CD4-positive, alpha-beta memory T cell (primary cell): ENCODE measurements around the gene PPIA. TPM values are rescaled to one million over a fixed set of nuclear protein-coding genes. Genes with fewer than 3 reads are reported as not detected.

Source experiments
- CTCF ChIA-PET: fragments of 350-600 bp; sonication (Branson Sonifier 250); formaldehyde crosslinking; loops from one replicate; lab custom pipeline; 2021; ENCODE audit warnings: inconsistent platforms; ENCODE audit not compliant: partially characterized antibody; lab: Charles Lee
- POLR2A ChIA-PET: fragments of 350-600 bp; sonication (Branson Sonifier 250); formaldehyde crosslinking; loops from one replicate; lab custom pipeline; 2021; ENCODE audit not compliant: partially characterized antibody; lab: Charles Lee
- DNase-seq, 5 donors: peaks; one replicate each; pipeline versions ENCODE4 v3.0.0 to v3.0.0-alpha.2; 2020 to 2022; ENCODE audit warnings: mixed read lengths in 1 of 5
- H3K27ac ChIP-seq: one replicate; pipeline ENCODE4 v1.7.0; 2013; ENCODE audit warnings: low read depth, low read length
- H3K27me3 ChIP-seq: 2 replicates; pipeline ENCODE4 v1.7.0; 2013; ENCODE audit warnings: mild to moderate bottlenecking, low read length, moderate library complexity; ENCODE audit not compliant: insufficient read depth
- H3K36me3 ChIP-seq: 2 replicates; pipeline ENCODE4 v1.7.0; 2013; ENCODE audit warnings: mild to moderate bottlenecking, low read length, moderate library complexity; ENCODE audit not compliant: insufficient read depth
- H3K4me1 ChIP-seq: 2 replicates; pipeline ENCODE4 v1.7.0; 2013; ENCODE audit warnings: mild to moderate bottlenecking, low read length, moderate library complexity; ENCODE audit not compliant: insufficient read depth
- H3K4me3 ChIP-seq, 2 donors: one replicate each; pipeline ENCODE4 v1.7.0; 2013; ENCODE audit warnings: low read length in 2 of 2, mild to moderate bottlenecking in 1 of 2
- H3K9me3 ChIP-seq, 2 donors: one replicate each; pipeline ENCODE4 v1.7.0; 2013; ENCODE audit warnings: low read length in 2 of 2, control low read depth in 1 of 2; ENCODE audit not compliant: control insufficient read depth in 1 of 2
- H3K27ac Mint-ChIP-seq, 7 donors: one replicate each; pipeline ENCODE4 v1.8.0; 2020 to 2021; ENCODE audit warnings: mixed read lengths in 7 of 7, mild to moderate bottlenecking in 6 of 7, inconsistent platforms in 3 of 7, moderate library complexity in 3 of 7
- H3K27me3 Mint-ChIP-seq, 2 donors: one replicate each; pipeline ENCODE4 v1.8.0; 2020 to 2021; ENCODE audit warnings: mixed read lengths in 2 of 2
- H3K36me3 Mint-ChIP-seq, 2 donors: one replicate each; pipeline ENCODE4 v1.8.0; 2020 to 2021; ENCODE audit warnings: mixed read lengths in 2 of 2, inconsistent platforms in 1 of 2, mild to moderate bottlenecking in 1 of 2
- H3K4me1 Mint-ChIP-seq, 4 donors: one replicate each; pipeline ENCODE4 v1.8.0; 2020 to 2021; ENCODE audit warnings: mixed read lengths in 4 of 4, mild to moderate bottlenecking in 1 of 4
- H3K4me3 Mint-ChIP-seq, 8 donors: one replicate each; pipeline ENCODE4 v1.8.0; 2020 to 2021; ENCODE audit warnings: mixed read lengths in 8 of 8, mild to moderate bottlenecking in 7 of 8, moderate library complexity in 6 of 8, inconsistent platforms in 3 of 8
- H3K9me3 Mint-ChIP-seq, 8 donors: one replicate each; pipeline ENCODE4 v1.8.0; 2020 to 2021; ENCODE audit warnings: mixed read lengths in 8 of 8, mild to moderate bottlenecking in 5 of 8, inconsistent platforms in 3 of 8, moderate library complexity in 1 of 8
- intact Hi-C: fragments of 100-400 bp; cut with micrococcal nuclease; formaldehyde crosslinking; loops from one replicate; pipeline ENCODE4 v1.15.1; 2023
- polyA plus RNA-seq, 2 donors: library from polyadenylated mRNA; unstranded; fragments of 300-500 nt; fragmentation: Illumina TruSeq; gene quantifications; one replicate each; pipeline ENCODE4 v1.2.3, GENCODE V29; 2021
- total RNA-seq, 2 experiments: library from RNA; stranded (reverse); gene quantifications; one replicate each; pipeline ENCODE4 v1.2.3, GENCODE V29; 2021

Gene PPIA
- total and polyA plus RNA-seq, 4 experiments from 2014 or later, result 677 to 3,590 (median 1,761) TPM

DNA sequence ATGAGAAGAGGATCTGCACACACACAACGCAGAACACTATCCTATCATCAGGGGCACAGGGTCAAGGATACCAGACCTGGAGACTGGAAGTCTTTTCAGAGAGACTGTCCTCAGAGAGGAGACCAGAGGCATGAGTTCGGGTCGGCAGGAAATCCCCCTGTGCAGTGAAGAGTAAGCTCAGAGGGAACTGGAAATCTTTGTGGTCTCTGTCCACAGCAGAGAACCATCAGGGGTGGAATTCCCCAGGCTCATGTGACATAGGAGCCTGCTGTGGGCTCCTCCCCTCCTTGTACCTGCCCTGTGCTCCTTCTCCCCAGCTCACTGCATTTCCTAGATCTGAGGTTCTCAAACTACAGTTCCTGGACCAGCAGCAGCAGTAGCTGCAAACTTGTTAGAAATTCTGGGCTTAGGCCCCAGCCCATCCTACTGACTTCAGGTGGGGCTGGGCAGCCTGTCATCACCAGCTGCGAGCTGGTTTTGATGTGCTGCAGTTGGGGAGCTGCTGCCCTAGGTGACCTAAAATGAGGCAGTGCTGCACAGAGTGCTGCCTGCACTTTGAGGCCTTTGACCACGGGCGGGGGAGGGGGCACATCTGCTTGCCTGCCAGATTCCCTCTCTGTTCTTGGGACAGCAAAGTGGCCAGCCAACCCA lies 45.4 kb upstream of the PPIA start:
- H3K4me3 Mint-ChIP-seq, result peak overlapping the region; percentile 77 to 95 (median 85)
- no peaks in the 10 kb centered on the region for H3K9me3 ChIP-seq
- H3K4me1 Mint-ChIP-seq, result peaks cover 41 to 70% (median 49%) of the 10 kb centered on the region in 4 donors
- DNase-seq, result peak; percentile 52 to 92 (median 59)
- H3K27me3 Mint-ChIP-seq, result no peaks in the 10 kb centered on the region
- H3K27ac ChIP-seq, result peak overlapping the region; percentile 90
- H3K36me3 Mint-ChIP-seq, result peaks cover 0 to 22% of the 10 kb centered on the region in 2 donors
- H3K27ac Mint-ChIP-seq, result peak overlapping the region; percentile 89 to 98 (median 95)
- ChIA-PET POLR2A (interaction anchor here (0.6 to 4.1 kb wide), 7 partner anchors 18 to 169 kb away, joined by 3 to 25 read pairs (median 18); partner anchors contain the start of genes H2AZ2, PPIA and TMED4), CTCF (interaction anchor here (0.7 to 1.3 kb wide), 3 partner anchors 67 to 119 kb away, joined by 3 read pairs; no protein-coding TSS in a partner anchor)
- no peaks in the 10 kb centered on the region for H3K9me3 Mint-ChIP-seq
- intact Hi-C loops, result loop anchor here (2.0 kb wide), 1 partner anchor 18 kb away; no protein-coding TSS in a partner anchor
- H3K4me1 ChIP-seq, result peaks cover 69% of the 10 kb centered on the region
- H3K27me3 ChIP-seq, result no peaks in the 10 kb centered on the region
- H3K36me3 ChIP-seq, result no peaks in the 10 kb centered on the region
- peak overlapping the region in 1 of 2 donors; percentile 25 for H3K4me3 ChIP-seq

GRCh38 chr7:44752822-44753221 lies 43.7 kb upstream of the PPIA start:
- Mint-ChIP-seq H3K27ac (peak overlapping the region in 5 of 7 donors; percentile 3 to 98 (median 68)), H3K4me1 (peaks cover 37 to 65% (median 44%) of the 10 kb centered on the region in 4 donors), H3K9me3 (no peaks in the 10 kb centered on the region), H3K36me3 (peaks cover 0 to 23% of the 10 kb centered on the region in 2 donors), H3K27me3 (no peaks in the 10 kb centered on the region), H3K4me3 (peak overlapping the region in 2 of 8 donors; percentile 31 to 54)
- DNase-seq, result no peak
- POLR2A ChIA-PET, result interaction anchor here (2.0 kb wide), 1 partner anchor 146 kb away, joined by 6 read pairs; the partner anchor contains the start of gene OGDH
- CTCF ChIA-PET, result no interaction called here
- H3K4me1 ChIP-seq, result peaks cover 65% of the 10 kb centered on the region
- H3K27ac ChIP-seq, result no peak overlapping the region
- H3K27me3 ChIP-seq, result no peaks in the 10 kb centered on the region
- H3K9me3 ChIP-seq, result no peaks in the 10 kb centered on the region
- intact Hi-C loops, result no loop called here
- H3K4me3 ChIP-seq, result no peak overlapping the region
- peaks cover 12% of the 10 kb centered on the region for H3K36me3 ChIP-seq

DNA sequence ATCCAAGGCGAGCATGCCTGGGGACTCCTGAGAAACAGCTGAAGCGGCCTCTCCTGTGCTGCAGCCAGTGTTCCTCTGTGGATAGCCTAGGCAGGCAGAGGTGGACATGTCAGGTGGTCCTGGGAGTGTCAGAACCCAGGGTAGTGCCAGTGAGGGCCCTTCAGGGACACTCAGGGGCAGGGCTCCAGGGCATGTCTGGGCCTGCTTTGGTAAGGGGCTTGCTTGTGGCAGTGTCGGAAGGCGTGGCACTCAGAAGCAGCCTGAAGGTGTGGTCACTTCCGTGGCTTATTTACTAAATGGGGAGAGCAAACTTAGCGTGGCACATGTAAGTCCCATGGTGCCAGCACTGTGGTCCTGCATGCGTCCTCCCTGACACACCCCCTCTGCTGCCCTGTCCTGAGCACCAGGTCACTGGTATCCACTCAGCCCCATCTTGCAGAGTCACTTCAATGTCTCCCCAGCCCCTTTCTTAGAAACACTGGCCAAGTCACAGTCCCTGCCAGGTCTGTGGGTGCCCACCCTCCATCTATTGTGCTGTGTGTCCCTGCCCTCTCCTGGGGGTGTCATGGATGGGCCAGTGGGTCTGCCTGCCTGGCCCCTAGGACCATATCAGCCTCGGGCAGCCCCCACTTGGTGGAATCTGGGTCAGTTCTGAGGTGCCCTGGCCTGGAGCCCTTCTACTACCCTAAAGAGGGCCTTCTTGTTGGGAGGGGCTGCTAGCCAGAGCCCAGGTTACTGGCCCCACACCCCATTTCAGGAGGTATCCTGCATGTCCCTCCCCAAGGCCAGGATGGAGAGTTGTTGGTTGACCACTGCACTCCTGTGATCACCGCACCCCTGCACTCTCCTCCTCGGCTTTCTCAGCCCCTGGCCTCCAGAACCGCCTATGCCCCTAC lies 41.4 kb upstream of the PPIA start:
- Histone ChIP-seq H3K9me3 (no peaks in the 10 kb centered on the region), H3K27me3 (no peaks in the 10 kb centered on the region), H3K4me3 (no peak overlapping the region), H3K36me3 (peaks cover 26% of the 10 kb centered on the region), H3K4me1 (peaks cover 54% of the 10 kb centered on the region), H3K27ac (peak overlapping the region; percentile 23)
- H3K9me3 Mint-ChIP-seq, result no peaks in the 10 kb centered on the region
- H3K4me1 Mint-ChIP-seq, result peaks cover 29 to 55% (median 35%) of the 10 kb centered on the region in 4 donors
- ChIA-PET CTCF (no interaction called here), POLR2A (interaction anchor here (0.6 to 2.0 kb wide), 2 partner anchors 15 to 148 kb away, joined by 3 to 6 read pairs; partner anchors contain the start of gene OGDH)
- no peak for DNase-seq
- peak overlapping the region in 3 of 8 donors; percentile 7 to 49 (median 35) for H3K4me3 Mint-ChIP-seq
- H3K36me3 Mint-ChIP-seq, result peaks cover 0 to 25% of the 10 kb centered on the region in 2 donors
- no peaks in the 10 kb centered on the region for H3K27me3 Mint-ChIP-seq
- intact Hi-C loops, result no loop called here
- H3K27ac Mint-ChIP-seq, result peak overlapping the region; percentile 56 to 82 (median 70)

GRCh38 chr7:44755698-44756627 lies 40.5 kb upstream of the PPIA start:
- Mint-ChIP-seq H3K27me3 (no peaks in the 10 kb centered on the region), H3K36me3 (peaks cover 5 to 26% of the 10 kb centered on the region in 2 donors), H3K27ac (peak overlapping the region in 2 of 7 donors; percentile 68 to 70), H3K9me3 (no peaks in the 10 kb centered on the region), H3K4me1 (peaks cover 20 to 46% (median 26%) of the 10 kb centered on the region in 4 donors), H3K4me3 (no peak overlapping the region)
- H3K27ac ChIP-seq, result peak overlapping the region; percentile 23
- peaks cover 36% of the 10 kb centered on the region for H3K36me3 ChIP-seq
- no peaks in the 10 kb centered on the region for H3K9me3 ChIP-seq
- H3K4me3 ChIP-seq, result no peak overlapping the region
- POLR2A ChIA-PET, result interaction anchor here (1.0 kb wide), 1 partner anchor 8 kb away, joined by 3 read pairs; no protein-coding TSS in a partner anchor
- H3K27me3 ChIP-seq, result no peaks in the 10 kb centered on the region
- intact Hi-C loops, result no loop called here
- CTCF ChIA-PET, result no interaction called here
- DNase-seq, result no peak
- peaks cover 45% of the 10 kb centered on the region for H3K4me1 ChIP-seq

DNA sequence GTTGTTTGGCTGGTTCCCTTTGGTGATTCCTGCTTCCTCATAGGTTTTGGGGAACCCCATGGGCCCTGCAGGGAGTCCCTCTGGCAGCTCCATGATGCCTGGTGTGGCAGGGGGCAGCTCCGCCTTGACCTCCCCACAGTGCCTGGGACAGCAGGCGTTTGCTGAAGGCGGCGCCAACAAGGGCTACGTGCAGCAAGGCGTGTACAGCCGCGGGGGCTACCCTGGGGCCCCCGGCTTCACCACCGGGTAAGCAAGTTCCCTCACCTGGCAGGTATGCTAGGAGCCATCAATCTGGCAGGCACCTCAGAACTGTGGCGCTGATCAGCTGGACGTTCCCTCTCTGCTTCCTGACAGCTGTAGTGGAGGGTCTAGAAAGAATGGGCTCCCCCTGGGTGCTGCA lies 39.6 kb upstream of the PPIA start:
- no peaks in the 10 kb centered on the region for H3K9me3 Mint-ChIP-seq
- no peak for DNase-seq
- H3K27ac Mint-ChIP-seq, result no peak overlapping the region
- H3K27me3 Mint-ChIP-seq, result no peaks in the 10 kb centered on the region
- no peak overlapping the region for H3K4me3 ChIP-seq
- H3K4me3 Mint-ChIP-seq, result no peak overlapping the region
- peaks cover 43% of the 10 kb centered on the region for H3K36me3 ChIP-seq
- H3K4me1 ChIP-seq, result peaks cover 35% of the 10 kb centered on the region
- H3K36me3 Mint-ChIP-seq, result peaks cover 5 to 26% of the 10 kb centered on the region in 2 donors
- H3K27ac ChIP-seq, result no peak overlapping the region
- no peaks in the 10 kb centered on the region for H3K27me3 ChIP-seq
- no peaks in the 10 kb centered on the region for H3K9me3 ChIP-seq
- intact Hi-C loops, result no loop called here
- peaks cover 15 to 38% (median 20%) of the 10 kb centered on the region in 4 donors for H3K4me1 Mint-ChIP-seq
- ChIA-PET CTCF (no interaction called here), POLR2A (interaction anchor here (1.0 kb wide), 1 partner anchor 9 kb away, joined by 3 read pairs; no protein-coding TSS in a partner anchor)

DNA sequence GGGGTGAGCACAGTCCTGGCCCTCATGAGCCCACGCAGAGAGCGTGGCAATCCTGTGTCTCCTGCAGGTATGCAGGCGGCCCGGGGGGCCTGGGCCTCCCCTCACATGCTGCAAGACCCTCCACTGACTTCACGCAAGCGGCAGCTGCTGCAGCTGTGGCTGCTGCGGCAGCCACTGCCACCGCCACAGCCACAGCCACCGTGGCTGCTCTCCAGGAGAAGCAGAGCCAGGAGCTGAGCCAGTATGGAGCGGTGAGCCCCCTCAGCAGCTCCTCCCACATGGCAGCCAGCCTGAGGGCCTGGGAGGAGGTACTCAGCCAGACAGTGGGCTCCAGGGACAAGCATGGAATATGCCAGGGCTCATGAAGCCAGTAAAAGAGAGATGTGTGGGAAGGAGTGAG lies 39.2 kb upstream of the PPIA start:
- POLR2A ChIA-PET, result interaction anchor here (0.9 to 1.0 kb wide), 2 partner anchors 10 to 41 kb away, joined by 3 read pairs; no protein-coding TSS in a partner anchor
- DNase-seq, result no peak

More for the DNA sequence above, 39.2 kb upstream of the PPIA start:
- Histone ChIP-seq H3K36me3 (peaks cover 47% of the 10 kb centered on the region), H3K27me3 (no peaks in the 10 kb centered on the region), H3K27ac (no peak overlapping the region), H3K4me3 (no peak overlapping the region), H3K4me1 (peaks cover 31% of the 10 kb centered on the region), H3K9me3 (no peaks in the 10 kb centered on the region)
- intact Hi-C loops, result no loop called here
- CTCF ChIA-PET, result no interaction called here
- Mint-ChIP-seq H3K9me3 (no peaks in the 10 kb centered on the region), H3K4me3 (no peak overlapping the region), H3K27me3 (no peaks in the 10 kb centered on the region), H3K36me3 (peaks cover 9 to 29% of the 10 kb centered on the region in 2 donors), H3K27ac (no peak overlapping the region), H3K4me1 (peaks cover 14 to 36% (median 18%) of the 10 kb centered on the region in 4 donors)
